Measurements from ENCODE around the gene LIPG.
"Not testable (repeated sequence)": the region's sequence is repeated elsewhere in the genome, so short reads cannot be mapped to it uniquely, and the experiment has no call there.

Gene LIPG

DNA sequence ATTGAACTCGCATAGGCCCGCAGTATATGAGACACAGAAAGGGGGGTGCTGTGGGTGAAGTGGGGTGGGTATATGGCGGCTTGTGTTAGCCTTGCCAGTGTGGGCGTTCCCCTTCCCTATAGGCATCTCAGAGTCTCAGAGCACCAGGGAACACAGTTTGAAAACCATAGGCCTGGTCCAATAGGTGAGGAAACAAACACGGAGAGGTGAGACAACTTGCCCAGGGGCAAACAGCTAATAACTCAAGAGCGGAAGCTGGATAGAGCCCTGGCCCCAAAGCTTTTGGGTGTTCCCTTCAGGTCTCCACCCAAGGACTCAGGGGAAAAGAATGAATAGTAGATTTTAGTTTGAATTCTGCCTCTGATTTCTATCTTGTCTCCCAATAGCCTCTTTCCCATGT lies 7.9 kb downstream of the LIPG start:
- in situ Hi-C loops (cut with MboI; ENCODE audit: low sequenced_read_pairs, unreplicated experiment), result no loop called here
- TF ChIP-seq, protein P1, sequence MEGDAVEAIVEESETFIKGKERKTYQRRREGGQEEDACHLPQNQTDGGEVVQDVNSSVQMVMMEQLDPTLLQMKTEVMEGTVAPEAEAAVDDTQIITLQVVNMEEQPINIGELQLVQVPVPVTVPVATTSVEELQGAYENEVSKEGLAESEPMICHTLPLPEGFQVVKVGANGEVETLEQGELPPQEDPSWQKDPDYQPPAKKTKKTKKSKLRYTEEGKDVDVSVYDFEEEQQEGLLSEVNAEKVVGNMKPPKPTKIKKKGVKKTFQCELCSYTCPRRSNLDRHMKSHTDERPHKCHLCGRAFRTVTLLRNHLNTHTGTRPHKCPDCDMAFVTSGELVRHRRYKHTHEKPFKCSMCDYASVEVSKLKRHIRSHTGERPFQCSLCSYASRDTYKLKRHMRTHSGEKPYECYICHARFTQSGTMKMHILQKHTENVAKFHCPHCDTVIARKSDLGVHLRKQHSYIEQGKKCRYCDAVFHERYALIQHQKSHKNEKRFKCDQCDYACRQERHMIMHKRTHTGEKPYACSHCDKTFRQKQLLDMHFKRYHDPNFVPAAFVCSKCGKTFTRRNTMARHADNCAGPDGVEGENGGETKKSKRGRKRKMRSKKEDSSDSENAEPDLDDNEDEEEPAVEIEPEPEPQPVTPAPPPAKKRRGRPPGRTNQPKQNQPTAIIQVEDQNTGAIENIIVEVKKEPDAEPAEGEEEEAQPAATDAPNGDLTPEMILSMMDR (IDR thresholded peaks at IDR 0.05; ENCODE audit: borderline replicate concordance, control extremely low read depth, extremely low read depth, insufficient read depth, missing control alignments), result no peak

DNA sequence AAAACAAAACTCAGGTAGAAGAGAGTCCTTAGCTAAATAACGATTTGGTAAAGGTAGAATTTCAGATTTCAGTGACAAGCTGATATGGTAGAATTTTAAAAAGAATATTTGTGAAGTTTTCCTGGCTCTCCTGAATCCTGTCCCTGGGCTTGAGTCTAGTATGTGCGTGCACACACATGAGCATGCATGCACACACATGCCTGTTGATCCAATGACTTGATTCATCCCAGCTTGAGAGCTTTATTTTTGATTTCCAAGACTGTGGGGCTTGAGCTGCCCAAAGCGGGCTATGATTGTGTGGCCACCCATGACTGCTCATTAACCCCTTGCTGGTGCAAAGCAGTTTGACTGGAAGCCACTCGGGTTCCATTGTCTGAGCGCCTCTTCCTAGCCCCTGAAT lies 9.0 kb downstream of the LIPG start:
- DNase-seq (ENCODE audit: low spot score), result no peak
- TF ChIP-seq, protein P1 (IDR thresholded peaks at IDR 0.05; ENCODE audit: borderline replicate concordance, control extremely low read depth, extremely low read depth, insufficient read depth, missing control alignments), result no peak
- in situ Hi-C loops (cut with MboI; ENCODE audit: low sequenced_read_pairs, unreplicated experiment), result no loop called here

More for the DNA sequence above, 7.9 kb downstream of the LIPG start:
- no peak for DNase-seq (ENCODE audit: low spot score)

DNA sequence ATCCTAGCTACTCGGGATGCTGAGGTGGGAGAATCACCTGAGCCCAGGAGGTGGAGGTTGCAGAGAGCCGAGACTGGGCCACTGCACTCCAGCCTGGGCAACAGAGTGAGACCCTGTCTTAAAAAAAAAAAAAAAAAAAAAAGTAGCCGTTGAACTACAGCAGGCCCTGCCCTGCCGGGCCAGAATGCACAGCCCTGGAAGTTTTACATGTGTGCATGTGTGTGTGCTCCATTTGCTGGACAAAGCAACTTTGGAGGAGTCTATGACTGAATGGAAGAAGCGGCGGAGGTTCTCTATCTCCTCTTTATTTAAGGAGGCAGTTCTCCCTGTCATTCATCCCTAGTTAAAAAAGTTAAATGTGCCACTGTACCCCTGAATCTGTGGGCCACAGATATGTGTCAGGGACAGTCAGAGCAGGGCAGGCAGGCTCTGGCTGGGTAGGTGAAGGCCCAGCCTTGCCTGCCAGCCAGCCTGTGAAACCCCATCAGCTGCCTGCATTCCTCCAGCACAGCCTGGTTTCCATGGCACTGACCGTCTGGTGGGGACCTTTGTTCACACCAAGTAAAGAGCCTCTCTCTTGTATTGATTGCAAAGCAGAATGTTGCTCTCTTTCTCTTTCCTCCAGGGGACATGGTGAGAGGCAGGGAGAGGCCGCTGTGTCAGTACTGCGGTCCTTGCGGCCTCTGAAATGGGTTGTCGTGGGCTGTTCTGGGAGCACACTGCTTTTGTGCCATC lies 10.9 kb downstream of the LIPG start:
- TF ChIP-seq, protein P1 (IDR thresholded peaks at IDR 0.05; ENCODE audit: borderline replicate concordance, control extremely low read depth, extremely low read depth, insufficient read depth, missing control alignments), result no peak
- in situ Hi-C loops (cut with MboI; ENCODE audit: low sequenced_read_pairs, unreplicated experiment), result no loop called here
- DNase-seq (ENCODE audit: low spot score), result no peak

DNA sequence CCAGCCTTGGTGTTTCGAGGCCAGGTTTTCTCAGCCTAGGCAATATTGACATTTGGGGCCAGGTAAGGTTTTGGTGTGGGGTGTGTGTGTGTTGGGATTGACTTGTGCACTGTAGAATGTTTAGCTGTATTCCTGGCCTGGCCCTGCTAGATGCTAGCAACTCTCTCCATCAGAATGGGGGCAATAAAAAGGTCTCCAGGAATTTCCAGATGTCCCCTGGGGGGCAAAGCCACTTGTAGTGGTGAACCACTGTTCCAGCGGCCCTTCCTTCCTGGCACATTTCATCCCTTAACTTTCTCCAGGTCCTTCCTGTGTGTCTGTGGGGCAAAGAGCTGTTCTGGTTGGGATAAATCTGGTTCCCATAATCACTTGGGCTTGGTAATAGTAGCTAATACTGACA lies 12.0 kb downstream of the LIPG start:
- no peak for DNase-seq (ENCODE audit: low spot score)
- TF ChIP-seq, protein P1 (IDR thresholded peaks at IDR 0.05; ENCODE audit: borderline replicate concordance, control extremely low read depth, extremely low read depth, insufficient read depth, missing control alignments), result no peak
- in situ Hi-C loops (cut with MboI; ENCODE audit: low sequenced_read_pairs, unreplicated experiment), result no loop called here

DNA sequence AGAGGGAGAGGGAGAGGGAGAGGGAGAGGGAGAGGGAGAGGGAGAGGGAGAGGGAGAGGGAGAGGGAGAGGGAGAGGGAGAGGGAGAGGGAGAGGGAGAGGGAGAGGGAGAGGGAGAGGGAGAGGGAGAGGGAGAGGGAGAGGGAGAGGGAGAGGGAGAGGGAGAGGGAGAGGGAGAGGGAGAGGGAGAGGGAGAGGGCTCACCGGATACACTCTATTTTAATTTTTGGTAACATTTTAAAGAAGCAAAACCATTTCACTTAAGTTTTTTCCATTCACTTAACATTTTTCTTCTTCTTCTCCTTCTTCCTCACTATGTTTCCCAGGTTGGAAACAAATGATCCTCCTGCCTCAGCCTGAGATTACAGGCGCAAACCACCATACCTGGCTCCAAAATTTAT lies 17.2 kb downstream of the LIPG start:
- in situ Hi-C loops (cut with MboI; ENCODE audit: low sequenced_read_pairs, unreplicated experiment); DNase-seq (ENCODE audit: low spot score): not testable (repeated sequence)

DNA sequence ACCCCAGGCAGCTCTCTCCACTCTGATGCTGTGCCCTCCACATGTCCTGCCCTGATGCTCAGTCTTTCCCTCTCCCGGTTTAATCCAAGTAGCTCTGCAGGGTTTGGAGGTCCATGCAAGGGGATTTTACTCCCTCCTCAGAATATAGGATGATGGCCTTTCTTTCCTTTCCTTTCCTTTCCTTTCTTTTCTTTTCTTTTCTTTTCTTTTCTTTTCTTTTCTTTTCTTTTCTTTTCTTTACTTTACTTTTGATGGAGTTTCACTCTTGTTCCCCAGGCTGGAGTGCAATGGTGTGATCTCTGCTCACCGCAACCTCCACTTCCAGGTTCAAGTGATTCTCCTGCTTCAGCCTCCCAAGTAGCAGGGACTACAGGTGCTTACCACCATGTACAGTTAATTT lies 17.7 kb downstream of the LIPG start:
- in situ Hi-C loops (cut with MboI; ENCODE audit: low sequenced_read_pairs, unreplicated experiment), result not testable (repeated sequence)

DNA sequence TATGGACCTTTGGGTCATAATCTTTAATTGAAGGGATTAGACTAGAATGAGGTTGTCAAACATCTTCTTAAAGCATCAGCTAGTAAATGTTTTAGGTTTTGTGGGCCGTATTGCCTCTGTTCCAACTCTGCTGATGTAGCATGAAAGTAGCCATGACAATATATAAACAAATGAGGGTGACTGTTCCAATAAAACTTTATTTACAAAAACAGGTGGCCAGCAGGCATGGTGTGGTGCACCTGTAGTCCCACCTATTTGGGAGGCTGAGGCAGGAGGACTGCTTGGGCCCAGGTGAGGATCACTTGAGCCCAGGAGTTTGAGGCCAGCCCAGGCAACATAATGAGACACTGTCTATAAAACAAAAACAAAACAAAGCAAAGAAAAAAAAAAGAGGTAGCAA lies 18.4 kb downstream of the LIPG start:
- TF ChIP-seq, protein P1 (IDR thresholded peaks at IDR 0.05; ENCODE audit: borderline replicate concordance, control extremely low read depth, extremely low read depth, insufficient read depth, missing control alignments), result no peak
- DNase-seq (ENCODE audit: low spot score), result no peak
- in situ Hi-C loops (cut with MboI; ENCODE audit: low sequenced_read_pairs, unreplicated experiment), result no loop called here

More for the DNA sequence above, 17.7 kb downstream of the LIPG start:
- DNase-seq (ENCODE audit: low spot score), result not testable (repeated sequence)

DNA sequence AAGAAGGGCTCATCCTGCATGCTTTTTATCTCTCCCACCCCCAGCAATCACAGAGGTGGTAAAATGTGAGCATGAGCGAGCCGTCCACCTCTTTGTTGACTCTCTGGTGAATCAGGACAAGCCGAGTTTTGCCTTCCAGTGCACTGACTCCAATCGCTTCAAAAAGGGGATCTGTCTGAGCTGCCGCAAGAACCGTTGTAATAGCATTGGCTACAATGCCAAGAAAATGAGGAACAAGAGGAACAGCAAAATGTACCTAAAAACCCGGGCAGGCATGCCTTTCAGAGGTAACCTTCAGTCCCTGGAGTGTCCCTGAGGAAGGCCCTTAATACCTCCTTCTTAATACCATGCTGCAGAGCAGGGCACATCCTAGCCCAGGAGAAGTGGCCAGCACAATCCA lies 19.5 kb downstream of the LIPG start:
- no peak for DNase-seq (ENCODE audit: low spot score)
- TF ChIP-seq, protein P1 (IDR thresholded peaks at IDR 0.05; ENCODE audit: borderline replicate concordance, control extremely low read depth, extremely low read depth, insufficient read depth, missing control alignments), result no peak
- in situ Hi-C loops (cut with MboI; ENCODE audit: low sequenced_read_pairs, unreplicated experiment), result no loop called here
